ENCODE results near the gene NUMA1. TPM values are rescaled to one million over a fixed set of nuclear protein-coding genes. Genes with fewer than 3 reads are reported as not detected.

Gene NUMA1
- total and polyA plus RNA-seq, 2 of the 8 experiments (the other 6 are each of a cell fraction or from before 2014, with no cell fraction given): 101 to 107 TPM

GRCh38 chr11:72112978-72113808 lies 32.9 kb upstream of the NUMA1 start:
- Histone ChIP-seq H3K36me3 (ENCODE audit: control insufficient read depth in 2 of 4, insufficient read depth in 4 of 4, low read length in 3 of 4) (peaks cover 0 to 2% (median 0%) of the 10 kb centered on the region in 4 experiments; a peak in 4 of 8 replicates), H3K56ac (replicated peaks; ENCODE audit: insufficient read length, low read depth, low read length) (no peak overlapping the region), H2BK120ac (replicated peaks; ENCODE audit: low read depth, low read length) (peak overlapping the region; percentile 19), H2BK12ac (ENCODE audit: low read depth, low read length) (peak overlapping the region; percentile 69), H2BK15ac (ENCODE audit: low read length) (0 out of 2 replicates have a peak overlapping the region, but pooled peaks have one; percentile 65), H4K5ac (ENCODE audit: insufficient read length, low read depth, low read length) (peak overlapping the region; percentile 94), H3K27me3 (replicated peaks in 1 of 4; ENCODE audit: control insufficient read depth in 3 of 4, extremely low read depth in 1 of 4, insufficient read depth in 3 of 4, low read length in 3 of 4) (peaks cover 0 to 9% (median under 1%) of the 10 kb centered on the region in 4 experiments; a peak in 6 of 7 replicates), H4K91ac (replicated peaks; ENCODE audit: insufficient read length, low read length) (peak overlapping the region; percentile 70), H3K4me2 (ENCODE audit: insufficient read depth in 1 of 2, low read depth in 2 of 2, low read length in 2 of 2) (peak overlapping the region; percentile 76 to 82), H3K79me1 (ENCODE audit: low read depth, low read length) (no peaks in the 10 kb centered on the region; the same call in 1 of the 2 replicates), H3K9me3 (ENCODE audit: insufficient read depth in 2 of 2, low read depth in 1 of 2, low read length in 1 of 2) (no peaks in the 10 kb centered on the region), H3K14ac (ENCODE audit: insufficient read length) (no peak overlapping the region), H2BK20ac (ENCODE audit: low read length) (no peak overlapping the region), H3K9ac (replicated peaks in 1 of 4; ENCODE audit: extremely low read depth in 1 of 4, low read depth in 3 of 4, low read length in 3 of 4) (peak overlapping the region in 3 of 4 experiments; percentile 90 to 99 (median 98); a peak in 6 of 7 replicates), H3K23me2 (ENCODE audit: low read depth, low read length) (peaks cover 4% of the 10 kb centered on the region), H3K27ac (ENCODE audit: low read depth, low read length) (peak overlapping the region; percentile 99), H4K8ac (ENCODE audit: extremely low read depth, insufficient read depth, low read length) (peak overlapping the region; percentile 93; the same call in 1 of the 2 replicates), H2BK5ac (ENCODE audit: low read depth, low read length) (peak overlapping the region; percentile 97), H3K23ac (ENCODE audit: insufficient read length) (no peak overlapping the region), H4K20me1 (replicated peaks in 1 of 2; ENCODE audit: control insufficient read depth in 1 of 2, insufficient read depth in 2 of 2, low read length in 2 of 2) (no peaks in the 10 kb centered on the region), H3K4me3 (ENCODE audit: extremely low read depth in 1 of 4, insufficient read depth in 2 of 4, low read depth in 3 of 4, low read length in 4 of 4) (peak overlapping the region; percentile 78 to 94 (median 87)), H3K79me2 (ENCODE audit: control insufficient read depth in 1 of 2, insufficient read depth in 2 of 2, low read length in 2 of 2) (no peaks in the 10 kb centered on the region), H2AFZ (ENCODE audit: low read length) (peak overlapping the region; percentile 37; the same call in 1 of the 2 replicates), H3K18ac (ENCODE audit: extremely low read depth, low read length) (peak overlapping the region; percentile 88; the same call in 1 of the 2 replicates), H3K4ac (replicated peaks; ENCODE audit: insufficient read length, low read depth, low read length) (peak overlapping the region; percentile 88), H2AK5ac (ENCODE audit: low read depth, low read length) (0 out of 2 replicates have a peak overlapping the region, but pooled peaks have one; percentile 30), H3K4me1 (replicated peaks in 1 of 4; ENCODE audit: control insufficient read depth in 3 of 4, insufficient read depth in 4 of 4, low read length in 3 of 4) (peaks cover 0 to 4% (median 0%) of the 10 kb centered on the region in 4 experiments; a peak in 4 of 7 replicates)
- DNase-seq (ENCODE audit: low read depth in 1 of 2, low spot score in 2 of 2) (no peak), FAIRE-seq (no peak)
- CTCF ChIA-PET (ENCODE audit: partially characterized antibody): interaction anchor here (0.5 to 1.3 kb wide), 6 partner anchors 11 to 413 kb away, joined by 3 to 4 read pairs (median 3); no protein-coding TSS in a partner anchor
- POLR2A ChIA-PET (ENCODE audit: partially characterized antibody): interaction anchor here (0.7 to 2.5 kb wide), 31 partner anchors 8 to 422 kb away, joined by 3 to 41 read pairs (median 6); partner anchors contain the start of genes INPPL1, LAMTOR1, LRRC51 and NUMA1
- TF ChIP-seq CHD1 (IDR thresholded peaks at IDR 0.05; ENCODE audit: low read depth, low read length): no peak; the same call in 1 of the 2 replicates
- no peak for TF ChIP-seq MAFK (IDR thresholded peaks at IDR 0.05; ENCODE audit: low read depth, low read length)
- TF ChIP-seq SIRT6 (IDR thresholded peaks at IDR 0.05; ENCODE audit: low read length): no peak
- no peak for TF ChIP-seq RXRA (IDR thresholded peaks at IDR 0.05; ENCODE audit: insufficient read depth, low read depth, low read length)
- TF ChIP-seq SUZ12 (IDR thresholded peaks at IDR 0.05; ENCODE audit: low read length): no peak
- TF ChIP-seq MAX (IDR thresholded peaks at IDR 0.05): no peak
- no peak for TF ChIP-seq ATF3 (IDR thresholded peaks at IDR 0.05; ENCODE audit: insufficient read depth, low read depth, low read length)
- WGBS, 2 experiments (ENCODE audit: extremely low coverage in 1 of 2, insufficient coverage in 1 of 2, insufficient read length in 1 of 2, insufficient replicate concordance in 2 of 2, low coverage in 1 of 2, low lambda C conversion rate in 2 of 2, missing lambda C conversion rate in 1 of 2): 68% methylated on average over 9 of the region's 9 CpGs; no CpG with 5 or more reads in 1 of the 2 experiments
